Left kidney (tissue), 2 donors: Measurements from ENCODE around the gene CCDC178. TPM values are rescaled to one million over a fixed set of nuclear protein-coding genes. Genes with fewer than 3 reads are reported as not detected.

ENCODE experiments used
- DNase-seq: peaks from one replicate; pipeline ENCODE4 v3.0.0-alpha.2; 2013
- polyA plus RNA-seq: library from polyadenylated mRNA; unstranded; fragments of 120-200 nt; gene quantifications from one replicate; pipeline ENCODE4 v1.2.1, GENCODE V29; 2013; ENCODE audit not compliant: insufficient read length

The CCDC178 gene
- polyA plus RNA-seq, 1 donor = 1.6 TPM

GRCh38 chr18:33123862-33124518, 316.5 kb downstream of the CCDC178 start:
- peak; percentile 63 for DNase-seq

- DNase-seq = no peak
These were observed 324.1 kb downstream of the CCDC178 start for GRCh38 chr18:33116376-33116775.

DNA sequence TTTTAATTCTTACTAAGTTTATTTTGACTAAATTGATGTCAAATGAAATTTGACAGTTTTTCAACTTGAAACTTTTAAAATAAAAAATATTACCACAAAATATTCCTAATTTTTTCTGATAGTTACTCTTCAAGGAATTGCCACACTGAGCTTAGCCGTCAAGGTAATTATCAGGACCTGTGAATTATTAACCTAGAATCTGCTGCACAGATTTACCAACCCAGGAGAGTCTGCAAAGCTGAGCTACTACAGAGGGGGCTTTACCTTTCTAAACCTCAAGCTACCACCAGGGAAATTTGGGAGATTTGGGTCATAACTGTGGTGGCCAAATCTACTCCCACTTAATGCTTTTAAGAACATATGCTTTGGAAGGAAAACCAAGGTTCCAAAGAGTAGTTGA, 324.6 kb downstream of the CCDC178 start:
- no peak for DNase-seq

DNA sequence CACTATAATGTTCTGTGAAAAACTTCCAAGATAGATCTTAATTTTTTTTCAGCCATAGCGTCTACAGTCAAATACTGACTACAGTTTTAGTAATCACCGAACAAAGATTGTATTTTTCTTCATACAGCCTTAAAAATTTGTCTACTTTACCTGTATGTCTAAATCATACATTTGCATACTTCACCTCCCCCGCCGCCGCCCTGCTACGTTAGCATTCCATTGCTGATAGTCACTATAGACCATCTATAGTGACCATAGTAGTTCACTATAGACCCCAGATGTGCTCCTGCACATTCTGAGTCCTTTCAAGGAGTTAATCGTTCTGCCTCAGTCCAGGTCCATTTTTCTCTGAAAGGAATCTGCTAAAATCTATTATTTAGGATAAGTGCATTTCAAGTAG, 325.0 kb downstream of the CCDC178 start:
- DNase-seq = no peak

DNA sequence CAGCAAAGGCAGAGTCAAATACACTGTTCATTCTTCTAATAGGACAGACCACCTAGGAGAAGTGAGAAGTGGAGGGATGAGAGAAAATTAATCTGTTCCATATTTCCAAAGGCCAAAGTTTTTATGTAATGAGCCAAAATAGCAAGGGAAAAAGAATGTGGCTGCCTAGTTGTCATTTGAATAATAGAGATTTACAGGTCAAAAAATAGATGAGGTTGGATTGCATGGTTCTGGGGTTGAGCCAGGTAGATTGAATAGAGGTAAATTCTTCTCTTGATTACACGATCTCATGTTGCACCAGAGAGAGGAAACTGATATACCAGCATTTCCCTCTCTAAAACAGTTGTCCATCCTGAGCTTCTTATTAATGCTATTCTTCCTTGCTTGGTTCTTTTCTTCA, 325.8 kb downstream of the CCDC178 start:
- DNase-seq = no peak

DNA sequence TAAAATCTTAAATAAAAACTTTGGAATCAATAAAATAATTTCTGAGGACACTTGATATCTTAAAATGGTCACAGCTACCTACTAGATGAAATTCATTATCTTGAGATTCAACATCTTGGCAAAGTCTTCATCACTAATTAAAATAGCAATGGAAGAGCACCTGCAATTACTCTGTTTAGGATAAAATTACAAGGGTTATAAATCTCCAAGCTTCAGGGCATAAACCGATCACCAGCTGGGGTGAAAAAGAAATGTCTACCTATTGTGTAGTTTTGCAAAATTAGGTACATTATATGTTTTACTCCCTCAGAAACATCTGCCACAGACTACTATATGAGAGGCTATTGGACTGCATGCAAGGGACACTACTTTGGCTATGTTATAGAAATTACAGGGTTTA, 327.1 kb downstream of the CCDC178 start:
- DNase-seq = no peak

GRCh38 chr18:33107511-33107910, 333.0 kb downstream of the CCDC178 start:
- DNase-seq = no peak

DNA sequence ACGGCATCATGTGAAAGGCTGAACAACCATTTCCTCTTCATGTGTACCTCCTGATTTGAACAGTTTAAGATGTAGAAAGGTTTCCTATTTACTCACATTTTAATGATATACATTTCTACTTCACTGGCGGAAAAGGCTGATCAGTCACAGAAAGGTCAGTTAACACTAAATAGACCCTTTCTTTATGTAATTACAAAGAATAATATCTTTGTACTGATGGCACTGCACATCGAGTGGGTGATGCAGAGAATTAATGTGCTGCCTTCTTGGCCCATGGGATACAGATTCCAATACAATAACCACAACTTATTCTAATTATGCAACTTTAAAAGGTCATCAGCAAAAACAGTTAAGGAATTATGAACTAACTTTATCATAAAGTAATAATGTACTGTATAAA, 339.2 kb downstream of the CCDC178 start:
- no peak for DNase-seq

DNA sequence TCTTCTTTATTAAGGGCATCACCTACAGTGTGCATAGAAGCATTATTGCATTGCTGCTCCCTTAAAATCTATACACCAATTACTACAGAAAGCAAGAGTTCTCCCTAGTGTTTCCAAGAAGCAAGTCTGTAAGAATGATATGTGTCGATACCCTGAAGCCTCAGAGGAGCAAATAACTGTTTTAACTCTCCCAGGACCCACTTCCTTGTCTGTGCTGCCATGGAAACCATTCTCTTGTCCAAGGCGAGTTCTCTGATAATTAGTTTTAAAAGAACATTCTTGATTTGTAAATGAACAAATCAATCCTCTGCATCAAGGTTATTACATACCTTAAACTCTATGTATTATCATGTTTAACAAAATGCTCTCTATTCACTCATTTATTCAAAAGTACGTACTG, 340.9 kb downstream of the CCDC178 start:
- no peak for DNase-seq

GRCh38 chr18:33097126-33097525, 343.4 kb downstream of the CCDC178 start:
- DNase-seq = no peak

GRCh38 chr18:33090461-33090860, 350.1 kb downstream of the CCDC178 start:
- DNase-seq = no peak

DNA sequence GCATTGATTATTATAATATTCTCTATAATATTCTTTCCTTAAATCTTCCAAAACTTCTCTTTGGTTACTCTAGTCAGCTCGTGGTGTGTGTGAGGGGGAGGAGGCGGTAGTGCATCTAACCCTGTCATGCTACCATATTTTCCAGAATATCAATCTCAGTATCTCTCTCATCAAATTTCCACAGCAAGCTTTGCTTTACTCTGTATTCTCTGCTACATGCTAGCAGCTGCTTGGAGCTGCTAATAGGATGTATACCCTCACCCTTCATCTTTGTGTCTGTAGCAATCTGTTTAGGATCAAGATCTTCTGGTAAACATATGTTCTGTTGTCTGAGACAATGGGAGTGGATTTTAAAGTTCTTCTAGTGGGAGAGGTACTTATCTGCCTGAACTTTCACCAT, 363.9 kb downstream of the CCDC178 start:
- DNase-seq = no peak

DNA sequence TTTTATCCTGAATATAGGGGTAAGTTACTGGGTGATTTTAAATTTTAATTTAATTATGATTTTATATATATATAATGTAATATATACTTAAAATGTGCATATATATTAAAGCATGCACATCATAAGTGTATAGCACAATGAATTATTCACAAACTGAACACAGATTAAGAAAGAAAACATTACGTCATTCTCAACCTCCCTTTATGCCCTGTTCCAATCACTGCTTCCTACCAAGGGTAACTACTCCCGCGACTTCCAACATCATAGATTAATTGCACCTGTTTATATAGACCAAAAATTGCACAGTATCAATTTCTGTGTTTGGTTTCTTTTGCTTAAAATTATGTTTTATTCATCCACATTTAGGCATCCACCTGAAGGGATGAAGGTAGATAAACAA, 366.4 kb downstream of the CCDC178 start:
- DNase-seq = no peak

GRCh38 chr18:33062834-33063364, 377.6 kb downstream of the CCDC178 start:
- no peak for DNase-seq

- no peak for DNase-seq
These were observed 387.6 kb downstream of the CCDC178 start for GRCh38 chr18:33052886-33053285.

DNA sequence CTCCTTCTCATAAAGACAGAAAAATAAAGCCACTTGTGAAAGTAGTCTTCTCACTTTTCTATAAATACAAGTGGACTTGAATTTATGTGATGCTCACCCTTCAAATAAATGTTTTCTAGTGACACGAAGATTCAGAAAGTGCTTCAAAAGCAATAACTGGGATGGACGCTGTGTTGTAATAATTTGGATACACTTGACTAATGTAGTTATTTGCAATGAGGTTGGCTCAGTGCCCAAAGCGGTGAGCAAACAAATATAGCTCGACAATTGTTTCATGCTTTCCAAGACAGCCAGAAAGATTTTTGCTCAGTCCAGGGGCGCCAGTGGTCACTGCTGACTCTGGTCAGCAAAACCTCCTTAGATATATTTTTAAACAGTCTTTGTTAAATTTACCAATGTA, 389.1 kb downstream of the CCDC178 start:
- no peak for DNase-seq

- DNase-seq = no peak
These were observed 400.3 kb downstream of the CCDC178 start for GRCh38 chr18:33040213-33040612.

- DNase-seq = no peak
These were observed 405.6 kb downstream of the CCDC178 start for GRCh38 chr18:33034945-33035344.

- no peak for DNase-seq
These were observed 406.3 kb downstream of the CCDC178 start for GRCh38 chr18:33034212-33034611.

- no peak for DNase-seq
These were observed 418.2 kb downstream of the CCDC178 start for GRCh38 chr18:33022370-33022769.

GRCh38 chr18:33020877-33021276, 419.6 kb downstream of the CCDC178 start:
- no peak for DNase-seq

DNA sequence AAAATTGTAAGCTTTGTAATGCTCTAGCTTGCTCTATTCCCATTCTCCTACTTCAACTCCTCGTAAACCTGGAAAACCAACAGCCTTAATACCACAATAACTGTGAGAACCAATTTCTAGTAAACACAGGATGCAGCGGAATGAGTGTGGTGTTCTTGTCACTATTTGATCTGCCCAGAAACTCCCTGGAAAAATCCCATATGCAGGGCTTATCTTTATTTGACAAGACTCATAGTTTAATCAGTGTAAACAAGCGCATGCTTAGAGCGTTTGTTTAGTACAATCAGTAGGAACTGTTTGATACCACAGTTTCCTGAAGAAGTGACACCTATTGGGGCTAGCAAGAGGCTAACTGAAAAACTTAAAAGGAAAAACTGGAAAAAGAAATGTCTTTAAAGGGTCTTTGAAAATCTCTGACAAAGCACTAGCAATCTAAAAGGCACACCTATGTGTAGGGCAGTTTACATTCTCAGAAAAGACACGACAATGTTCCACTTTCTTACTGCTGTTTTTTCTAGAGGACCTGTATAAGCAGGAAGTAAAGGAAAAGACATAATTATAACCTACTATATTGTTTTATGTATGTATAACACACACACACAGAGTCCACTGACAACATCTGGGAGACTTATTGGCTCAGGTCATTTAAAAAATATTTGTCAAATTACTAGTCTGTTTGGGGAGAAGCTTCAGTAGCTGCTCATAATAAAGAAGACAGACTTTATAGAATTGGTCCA, 426.3 kb downstream of the CCDC178 start:
- DNase-seq = no peak

- no peak for DNase-seq
These were observed 430.4 kb downstream of the CCDC178 start for GRCh38 chr18:33010149-33010548.

DNA sequence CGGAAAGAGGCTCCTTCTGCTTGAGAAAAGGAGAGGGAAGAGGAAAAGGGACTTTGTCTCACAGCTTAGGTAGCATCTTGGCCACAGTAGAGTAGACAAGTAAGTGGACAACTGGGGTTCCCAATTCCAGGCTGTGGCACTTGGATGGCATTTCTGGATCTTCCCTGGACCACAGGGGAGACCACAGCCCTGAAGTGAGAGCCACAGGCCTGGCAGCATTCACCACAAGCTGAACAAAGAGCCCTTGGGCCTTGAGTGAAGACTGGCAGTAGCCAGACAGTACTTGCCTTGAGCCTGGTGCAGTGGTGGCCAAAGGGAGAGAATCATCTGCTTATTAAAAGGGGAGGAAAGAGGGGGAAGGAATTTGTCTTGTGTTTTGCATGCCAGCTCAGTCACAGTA, 441.6 kb downstream of the CCDC178 start:
- DNase-seq = no peak
